ENCODE data around the gene GNL3L.
"Not testable (repeated sequence)": the region's sequence is repeated elsewhere in the genome, so short reads cannot be mapped to it uniquely, and the experiment has no call there.

The GNL3L gene

GRCh38 chrX:54484666-54485065 lies 45.4 kb upstream of the GNL3L start:
- no peak overlapping the region for H2BK5ac ChIP-seq (ENCODE audit: low read length)
- H2AFZ ChIP-seq (ENCODE audit: low read length) = no peak overlapping the region
- no peak overlapping the region for H2BK15ac ChIP-seq (ENCODE audit: low read length)
- H3K14ac ChIP-seq (ENCODE audit: low read length) = no peak overlapping the region
- no peak overlapping the region for H3K23ac ChIP-seq (ENCODE audit: low read depth, low read length, poor library complexity)
- no peak overlapping the region for H3K18ac ChIP-seq (ENCODE audit: low read length)
- no peak overlapping the region for H3K4ac ChIP-seq (ENCODE audit: low read length)
- H3K36me3 ChIP-seq (replicated peaks in 1 of 2; ENCODE audit: control insufficient read depth in 2 of 2, insufficient read depth in 2 of 2, low read length in 2 of 2) = no peaks in the 10 kb centered on the region
- no peak overlapping the region for H3K9ac ChIP-seq (ENCODE audit: low read depth, low read length, poor library complexity)
- no peaks in the 10 kb centered on the region for H3K79me1 ChIP-seq (ENCODE audit: low read depth, low read length)
- peaks cover 0 to under 1% of the 10 kb centered on the region in 2 donors for H3K9me3 ChIP-seq (replicated peaks in 1 of 2; ENCODE audit: control insufficient read depth in 2 of 2, insufficient read depth in 1 of 2, low read depth in 1 of 2, low read length in 2 of 2)
- H3K27ac ChIP-seq (replicated peaks; ENCODE audit: low read length) = no peak overlapping the region
- WGBS, 2 donors (ENCODE audit: extremely low coverage in 2 of 2, insufficient read length in 2 of 2, insufficient replicate concordance in 1 of 2) = no CpG with 5 or more reads among the region's 3 CpGs
- no peak overlapping the region for H2BK12ac ChIP-seq (ENCODE audit: low read length)
- no peak overlapping the region for H4K8ac ChIP-seq (ENCODE audit: low read depth, low read length)
- no peak overlapping the region for H2AK5ac ChIP-seq (ENCODE audit: low read depth, low read length)
- H3K4me3 ChIP-seq (ENCODE audit: low read length in 2 of 2) = no peak overlapping the region
- H2BK120ac ChIP-seq (ENCODE audit: low read depth, low read length) = no peak overlapping the region
- H3K4me2 ChIP-seq (ENCODE audit: insufficient read depth, low read length, poor library complexity, severe bottlenecking) = no peak overlapping the region
- peaks cover 11 to 17% of the 10 kb centered on the region in 2 donors for H3K4me1 ChIP-seq (ENCODE audit: control insufficient read depth in 2 of 2, insufficient read depth in 1 of 2, low read depth in 1 of 2, low read length in 2 of 2)
- H3K27me3 ChIP-seq (ENCODE audit: control insufficient read depth in 3 of 3, insufficient read depth in 3 of 3, low read depth in 1 of 3, low read length in 3 of 3) = no peaks in the 10 kb centered on the region
- H4K91ac ChIP-seq (ENCODE audit: low read depth, low read length, poor library complexity) = no peak overlapping the region
- DNase-seq (ENCODE audit: low spot score) = no peak

GRCh38 chrX:54489819-54490218 lies 40.2 kb upstream of the GNL3L start:
- not testable (repeated sequence) for H3K14ac ChIP-seq (ENCODE audit: low read length); H3K4me2 ChIP-seq (ENCODE audit: insufficient read depth, low read length, poor library complexity, severe bottlenecking); H3K27ac ChIP-seq (replicated peaks; ENCODE audit: low read length); H4K8ac ChIP-seq (ENCODE audit: low read depth, low read length); H2AFZ ChIP-seq (ENCODE audit: low read length); H4K91ac ChIP-seq (ENCODE audit: low read depth, low read length, poor library complexity); H2BK15ac ChIP-seq (ENCODE audit: low read length); H3K36me3 ChIP-seq (replicated peaks in 1 of 2; ENCODE audit: control insufficient read depth in 2 of 2, insufficient read depth in 2 of 2, low read length in 2 of 2); H3K4me3 ChIP-seq (ENCODE audit: low read length in 2 of 2); H2BK12ac ChIP-seq (ENCODE audit: low read length); H3K23ac ChIP-seq (ENCODE audit: low read depth, low read length, poor library complexity); H3K4ac ChIP-seq (ENCODE audit: low read length); H2BK120ac ChIP-seq (ENCODE audit: low read depth, low read length); H3K9me3 ChIP-seq (replicated peaks in 1 of 2; ENCODE audit: control insufficient read depth in 2 of 2, insufficient read depth in 1 of 2, low read depth in 1 of 2, low read length in 2 of 2); DNase-seq (ENCODE audit: low spot score); H3K18ac ChIP-seq (ENCODE audit: low read length); H2AK5ac ChIP-seq (ENCODE audit: low read depth, low read length); H3K79me1 ChIP-seq (ENCODE audit: low read depth, low read length); H3K9ac ChIP-seq (ENCODE audit: low read depth, low read length, poor library complexity); H2BK5ac ChIP-seq (ENCODE audit: low read length); H3K27me3 ChIP-seq (ENCODE audit: control insufficient read depth in 3 of 3, insufficient read depth in 3 of 3, low read depth in 1 of 3, low read length in 3 of 3)
- peaks cover 0 to 12% of the 10 kb centered on the region in 2 donors for H3K4me1 ChIP-seq (ENCODE audit: control insufficient read depth in 2 of 2, insufficient read depth in 1 of 2, low read depth in 1 of 2, low read length in 2 of 2)
- no CpG with 5 or more reads among the region's 5 CpGs for WGBS, 2 donors (ENCODE audit: extremely low coverage in 2 of 2, insufficient read length in 2 of 2, insufficient replicate concordance in 1 of 2)

GRCh38 chrX:54492340-54492739 lies 37.7 kb upstream of the GNL3L start:
- Histone ChIP-seq H2AK5ac (ENCODE audit: low read depth, low read length) (no peak overlapping the region), H3K4me3 (ENCODE audit: low read length in 2 of 2) (no peak overlapping the region), H3K9me3 (replicated peaks in 1 of 2; ENCODE audit: control insufficient read depth in 2 of 2, insufficient read depth in 1 of 2, low read depth in 1 of 2, low read length in 2 of 2) (peaks cover 0 to 4% of the 10 kb centered on the region in 2 donors)

GRCh38 chrX:54494166-54494988 lies 35.6 kb upstream of the GNL3L start:
- no CpG with 5 or more reads among the region's 10 CpGs for WGBS, 2 donors (ENCODE audit: extremely low coverage in 2 of 2, insufficient read length in 2 of 2, insufficient replicate concordance in 1 of 2)
- Histone ChIP-seq H3K18ac (ENCODE audit: low read length) (peak overlapping the region; percentile 89), H3K4me1 (ENCODE audit: control insufficient read depth in 2 of 2, insufficient read depth in 1 of 2, low read depth in 1 of 2, low read length in 2 of 2) (peaks cover 4 to 18% of the 10 kb centered on the region in 2 donors)

More at GRCh38 chrX:54492340-54492739, 37.7 kb upstream of the GNL3L start:
- H3K18ac ChIP-seq (ENCODE audit: low read length) = no peak overlapping the region
- H3K4me1 ChIP-seq (ENCODE audit: control insufficient read depth in 2 of 2, insufficient read depth in 1 of 2, low read depth in 1 of 2, low read length in 2 of 2) = peaks cover 4 to 18% of the 10 kb centered on the region in 2 donors
- no peak overlapping the region for H3K4me2 ChIP-seq (ENCODE audit: insufficient read depth, low read length, poor library complexity, severe bottlenecking)
- H2AFZ ChIP-seq (ENCODE audit: low read length) = no peak overlapping the region
- H2BK5ac ChIP-seq (ENCODE audit: low read length) = no peak overlapping the region
- H3K79me1 ChIP-seq (ENCODE audit: low read depth, low read length) = no peaks in the 10 kb centered on the region
- no peak overlapping the region for H4K8ac ChIP-seq (ENCODE audit: low read depth, low read length)
- WGBS, 2 donors (ENCODE audit: extremely low coverage in 2 of 2, insufficient read length in 2 of 2, insufficient replicate concordance in 1 of 2) = no CpG with 5 or more reads among the region's 6 CpGs
- no peak overlapping the region for H3K4ac ChIP-seq (ENCODE audit: low read length)
- H3K23ac ChIP-seq (ENCODE audit: low read depth, low read length, poor library complexity) = no peak overlapping the region
- no peak overlapping the region for H2BK12ac ChIP-seq (ENCODE audit: low read length)
- no peaks in the 10 kb centered on the region for H3K27me3 ChIP-seq (ENCODE audit: control insufficient read depth in 3 of 3, insufficient read depth in 3 of 3, low read depth in 1 of 3, low read length in 3 of 3)
- DNase-seq (ENCODE audit: low spot score) = no peak
- peaks cover 0 to 3% of the 10 kb centered on the region in 2 donors for H3K36me3 ChIP-seq (replicated peaks in 1 of 2; ENCODE audit: control insufficient read depth in 2 of 2, insufficient read depth in 2 of 2, low read length in 2 of 2)
- H4K91ac ChIP-seq (ENCODE audit: low read depth, low read length, poor library complexity) = no peak overlapping the region
- H2BK15ac ChIP-seq (ENCODE audit: low read length) = no peak overlapping the region
- no peak overlapping the region for H3K14ac ChIP-seq (ENCODE audit: low read length)
- H3K27ac ChIP-seq (replicated peaks; ENCODE audit: low read length) = no peak overlapping the region
- H3K9ac ChIP-seq (ENCODE audit: low read depth, low read length, poor library complexity) = no peak overlapping the region
- H2BK120ac ChIP-seq (ENCODE audit: low read depth, low read length) = no peak overlapping the region

More at GRCh38 chrX:54494166-54494988, 35.6 kb upstream of the GNL3L start:
- no peak overlapping the region for H3K9ac ChIP-seq (ENCODE audit: low read depth, low read length, poor library complexity)
- no peak overlapping the region for H3K14ac ChIP-seq (ENCODE audit: low read length)
- no peaks in the 10 kb centered on the region for H3K27me3 ChIP-seq (ENCODE audit: control insufficient read depth in 3 of 3, insufficient read depth in 3 of 3, low read depth in 1 of 3, low read length in 3 of 3)
- no peak overlapping the region for H4K91ac ChIP-seq (ENCODE audit: low read depth, low read length, poor library complexity)
- no peak overlapping the region for H3K23ac ChIP-seq (ENCODE audit: low read depth, low read length, poor library complexity)
- H3K9me3 ChIP-seq (replicated peaks in 1 of 2; ENCODE audit: control insufficient read depth in 2 of 2, insufficient read depth in 1 of 2, low read depth in 1 of 2, low read length in 2 of 2) = peaks cover 0 to 4% of the 10 kb centered on the region in 2 donors
- no peak overlapping the region for H3K27ac ChIP-seq (replicated peaks; ENCODE audit: low read length)
- DNase-seq (ENCODE audit: low spot score) = no peak
- H2BK5ac ChIP-seq (ENCODE audit: low read length) = no peak overlapping the region
- no peaks in the 10 kb centered on the region for H3K79me1 ChIP-seq (ENCODE audit: low read depth, low read length)
- H2BK12ac ChIP-seq (ENCODE audit: low read length) = no peak overlapping the region
- no peak overlapping the region for H2BK120ac ChIP-seq (ENCODE audit: low read depth, low read length)
- no peak overlapping the region for H2BK15ac ChIP-seq (ENCODE audit: low read length)
- H3K36me3 ChIP-seq (replicated peaks in 1 of 2; ENCODE audit: control insufficient read depth in 2 of 2, insufficient read depth in 2 of 2, low read length in 2 of 2) = peaks cover 0 to 3% of the 10 kb centered on the region in 2 donors
- peak overlapping the region; percentile 62 to 92 for H3K4me3 ChIP-seq (ENCODE audit: low read length in 2 of 2)
- no peak overlapping the region for H3K4ac ChIP-seq (ENCODE audit: low read length)
- H2AFZ ChIP-seq (ENCODE audit: low read length) = peak overlapping the region; percentile 90
- H4K8ac ChIP-seq (ENCODE audit: low read depth, low read length) = no peak overlapping the region
- peak overlapping the region; percentile 47 for H3K4me2 ChIP-seq (ENCODE audit: insufficient read depth, low read length, poor library complexity, severe bottlenecking)
- no peak overlapping the region for H2AK5ac ChIP-seq (ENCODE audit: low read depth, low read length)

Measured in neuronal stem cell (in vitro differentiated cells).